CD4-positive, alpha-beta T cell (primary cell): Measurements from ENCODE around the gene ACYP1. TPM values are rescaled to one million over a fixed set of nuclear protein-coding genes. Genes with fewer than 3 reads are reported as not detected.

ENCODE experiments used
- ATAC-seq: fragments of 200-7000 bp; cut with Tn5 transposase; one replicate; pipeline ENCODE4 v1.10.0; 2022; ENCODE audit warnings: mild to moderate bottlenecking; ENCODE audit not compliant: poor library complexity
- CTCF ChIA-PET: fragments of 350-600 bp; sonication (Branson Sonifier 250); formaldehyde crosslinking; loops from one replicate; lab custom pipeline; 2021; ENCODE audit warnings: antibody characterized with exemption, inconsistent platforms; lab: Charles Lee
- POLR2A ChIA-PET: fragments of 350-600 bp; sonication (Branson Sonifier 250); formaldehyde crosslinking; loops from one replicate; lab custom pipeline; 2021; ENCODE audit warnings: antibody characterized with exemption, inconsistent platforms; lab: Charles Lee
- DNase-seq, 14 experiments: peaks; one replicate each; pipeline ENCODE4 v3.0.0-alpha.2; 2013 to 2020; ENCODE audit warnings: mixed read lengths in 2 of 14
- H3K27ac ChIP-seq, 2 donors: one replicate each; pipeline versions ENCODE4 v1.5.1 to v1.7.0; 2013; ENCODE audit warnings: low read length in 2 of 2, low read depth in 1 of 2, mild to moderate bottlenecking in 1 of 2
- H3K27me3 ChIP-seq, 2 experiments: 1 replicate in 1 of 2; 2 replicates in 1 of 2; pipeline versions ENCODE4 v1.6.1 to v1.7.0; 2013; ENCODE audit warnings: low read length in 2 of 2, control low read depth in 1 of 2, mild to moderate bottlenecking in 1 of 2, moderate library complexity in 1 of 2; ENCODE audit not compliant: insufficient read depth in 2 of 2, control insufficient read depth in 1 of 2
- H3K36me3 ChIP-seq: one replicate; pipeline ENCODE4 v1.6.1; 2013; ENCODE audit warnings: low read length, control low read depth; ENCODE audit not compliant: insufficient read depth
- H3K4me1 ChIP-seq: one replicate; pipeline ENCODE4 v1.6.1; 2013; ENCODE audit warnings: low read length, control low read depth; ENCODE audit not compliant: insufficient read depth
- H3K4me3 ChIP-seq: one replicate; pipeline ENCODE4 v1.5.1; 2013; ENCODE audit warnings: mild to moderate bottlenecking, low read length, moderate library complexity
- H3K9me3 ChIP-seq, 2 experiments: 1 replicate in 1 of 2; 2 replicates in 1 of 2; pipeline versions ENCODE4 v1.6.1 to v1.7.0; 2013; ENCODE audit warnings: low read length in 2 of 2, mild to moderate bottlenecking in 2 of 2, control low read depth in 1 of 2, moderate library complexity in 1 of 2; ENCODE audit not compliant: control insufficient read depth in 1 of 2, insufficient read depth in 1 of 2
- H3K27ac Mint-ChIP-seq: one replicate; pipeline ENCODE4 v1.8.0; 2020; ENCODE audit warnings: mixed read lengths
- H3K27me3 Mint-ChIP-seq: one replicate; pipeline ENCODE4 v1.8.0; 2021; ENCODE audit warnings: mixed read lengths
- H3K36me3 Mint-ChIP-seq: one replicate; pipeline ENCODE4 v1.8.0; 2021; ENCODE audit warnings: low read depth, mixed read lengths
- H3K4me1 Mint-ChIP-seq: one replicate; pipeline ENCODE4 v1.8.0; 2021; ENCODE audit warnings: low read depth, mixed read lengths
- H3K4me3 Mint-ChIP-seq: one replicate; pipeline ENCODE4 v1.8.0; 2020; ENCODE audit warnings: mild to moderate bottlenecking, mixed read lengths
- H3K9me3 Mint-ChIP-seq: one replicate; pipeline ENCODE4 v1.8.0; 2020; ENCODE audit warnings: mixed read lengths
- intact Hi-C, 2 experiments: fragments of 100-400 bp; cut with DNase I in 1 of 2; cut with micrococcal nuclease in 1 of 2; formaldehyde crosslinking; loops; one replicate each; pipeline versions ENCODE4 v1.15.1 to v1.9.0; 2023 to 2025; cut with DNase I, micrococcal nuclease
- total RNA-seq, 174 experiments: library from RNA in 2 of 174; stranded (reverse) in 2 of 174; gene quantifications; one replicate each; pipeline ENCODE4 v1.2.3 and lab custom pipeline; 2021 to 2026
- TF ChIP-seq, protein P1 (sequence below): fragments of 200-600 bp; IDR thresholded peaks from one replicate; pipeline ENCODE4 v1.8.0; 2022; ENCODE audit warnings: antibody characterized with exemption, mild to moderate bottlenecking

Gene ACYP1
- total RNA-seq, 2 experiments from 2014 or later = 7.9 to 9.4 TPM

DNA sequence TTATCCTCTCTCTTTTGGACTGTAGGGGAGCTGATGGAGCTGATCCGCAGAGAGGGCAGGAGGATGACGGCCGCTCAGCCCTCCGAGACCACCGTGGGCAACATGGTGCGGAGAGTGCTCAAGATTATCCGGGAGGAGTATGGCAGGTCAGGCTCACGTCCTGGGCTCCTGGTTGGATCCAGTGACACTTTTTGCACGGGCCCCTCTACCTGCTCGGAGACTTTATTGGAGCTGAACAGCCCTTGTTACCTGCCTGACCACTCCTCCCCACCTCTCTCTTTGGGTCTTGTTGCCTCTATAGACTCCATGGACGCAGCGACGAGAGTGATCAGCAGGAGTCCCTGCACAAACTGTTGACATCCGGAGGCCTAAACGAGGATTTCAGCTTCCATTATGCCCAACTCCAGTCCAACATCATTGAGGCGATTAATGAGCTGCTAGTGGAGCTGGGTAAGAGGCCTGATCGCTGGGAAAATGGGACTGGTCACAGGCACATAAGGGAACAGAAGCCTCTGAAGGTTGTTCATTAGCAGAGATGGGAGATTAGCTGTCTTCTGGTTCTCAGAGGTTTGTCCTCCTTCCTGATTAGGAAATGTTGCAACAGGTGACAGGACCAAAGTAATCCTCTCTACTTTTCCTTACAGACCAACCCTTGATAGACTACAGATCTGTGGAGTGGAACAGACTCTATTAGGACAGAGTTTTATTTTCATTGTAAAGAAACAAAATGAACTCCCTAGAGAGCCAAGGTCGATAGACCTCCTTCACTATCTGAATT lies 60.4 kb downstream of the ACYP1 start:
- Histone ChIP-seq H3K27ac (peak overlapping the region; percentile 72 to 96), H3K27me3 (no peaks in the 10 kb centered on the region), H3K36me3 (peaks cover 37% of the 10 kb centered on the region), H3K9me3 (no peaks in the 10 kb centered on the region), H3K4me1 (peaks cover 28% of the 10 kb centered on the region), H3K4me3 (peak overlapping the region; percentile 73)
- Mint-ChIP-seq H3K27me3 (no peaks in the 10 kb centered on the region), H3K4me3 (peak overlapping the region; percentile 99), H3K4me1 (peaks cover 56% of the 10 kb centered on the region), H3K27ac (peak overlapping the region; percentile 93), H3K9me3 (no peaks in the 10 kb centered on the region), H3K36me3 (peaks cover 62% of the 10 kb centered on the region)
- no peak for ATAC-seq
- POLR2A ChIA-PET = interaction anchor here (0.8 to 2.5 kb wide), 6 partner anchors 11 to 123 kb away, joined by 3 to 11 read pairs (median 7); partner anchors contain the start of genes ACYP1, MLH3 and NEK9
- DNase-seq = peak in 3 of 14 experiments; percentile 10 to 27 (median 15)
- intact Hi-C loops = loop anchor here (2.0 to 10.0 kb wide), 7 partner anchors 43 to 984 kb away; partner anchors contain the start of genes ACYP1 (in 1 of the 2), AREL1 (in 1 of the 2), FCF1 (in 1 of the 2) and IFT43 (in 1 of the 2)
- CTCF ChIA-PET = interaction anchor here (0.6 to 1.6 kb wide), 4 partner anchors 10 to 240 kb away, joined by 4 to 6 read pairs (median 4); partner anchors contain the start of gene YLPM1
- TF ChIP-seq, protein P1, sequence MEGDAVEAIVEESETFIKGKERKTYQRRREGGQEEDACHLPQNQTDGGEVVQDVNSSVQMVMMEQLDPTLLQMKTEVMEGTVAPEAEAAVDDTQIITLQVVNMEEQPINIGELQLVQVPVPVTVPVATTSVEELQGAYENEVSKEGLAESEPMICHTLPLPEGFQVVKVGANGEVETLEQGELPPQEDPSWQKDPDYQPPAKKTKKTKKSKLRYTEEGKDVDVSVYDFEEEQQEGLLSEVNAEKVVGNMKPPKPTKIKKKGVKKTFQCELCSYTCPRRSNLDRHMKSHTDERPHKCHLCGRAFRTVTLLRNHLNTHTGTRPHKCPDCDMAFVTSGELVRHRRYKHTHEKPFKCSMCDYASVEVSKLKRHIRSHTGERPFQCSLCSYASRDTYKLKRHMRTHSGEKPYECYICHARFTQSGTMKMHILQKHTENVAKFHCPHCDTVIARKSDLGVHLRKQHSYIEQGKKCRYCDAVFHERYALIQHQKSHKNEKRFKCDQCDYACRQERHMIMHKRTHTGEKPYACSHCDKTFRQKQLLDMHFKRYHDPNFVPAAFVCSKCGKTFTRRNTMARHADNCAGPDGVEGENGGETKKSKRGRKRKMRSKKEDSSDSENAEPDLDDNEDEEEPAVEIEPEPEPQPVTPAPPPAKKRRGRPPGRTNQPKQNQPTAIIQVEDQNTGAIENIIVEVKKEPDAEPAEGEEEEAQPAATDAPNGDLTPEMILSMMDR = no peak

Other genes with a start within 250 kb of the ACYP1 start
- gene PROX2, start 187.9 kb downstream of the ACYP1 start, total RNA-seq = under 1 TPM in 1 of 2 experiments, not detected in 1; 0.25 TPM
- 100 to 1,000 TPM; 162 to 170 TPM for gene DLST, start 182.1 kb downstream of the ACYP1 start, total RNA-seq
- gene RPS6KL1, start 140.8 kb downstream of the ACYP1 start, total RNA-seq = 10 to 100 TPM; 12.5 to 12.7 TPM
- under 1 TPM in 1 of 2 experiments, not detected in 1; 0.11 TPM for gene PGF, start 108.4 kb downstream of the ACYP1 start, total RNA-seq
- 10 to 100 TPM; 21.0 to 24.2 TPM for gene EIF2B2, start 61.1 kb downstream of the ACYP1 start, total RNA-seq
- gene MLH3, start 12.6 kb downstream of the ACYP1 start, total RNA-seq = 10 to 100 TPM; 13.2 to 14.4 TPM
- under 1 TPM; 0.22 to 0.30 TPM for gene ZC2HC1C, start 5.6 kb upstream of the ACYP1 start, total RNA-seq
- 10 to 100 TPM; 53.5 to 54.1 TPM for gene NEK9, start 63.0 kb upstream of the ACYP1 start, total RNA-seq
- gene TMED10, start 112.6 kb upstream of the ACYP1 start, total RNA-seq = 100 to 1,000 TPM; 153 to 156 TPM
- gene FOS, start 214.8 kb upstream of the ACYP1 start, total RNA-seq = 1,000 to 10,000 TPM; 1,565 to 1,685 TPM